ENCODE results near the gene ZIM2.

DNA sequence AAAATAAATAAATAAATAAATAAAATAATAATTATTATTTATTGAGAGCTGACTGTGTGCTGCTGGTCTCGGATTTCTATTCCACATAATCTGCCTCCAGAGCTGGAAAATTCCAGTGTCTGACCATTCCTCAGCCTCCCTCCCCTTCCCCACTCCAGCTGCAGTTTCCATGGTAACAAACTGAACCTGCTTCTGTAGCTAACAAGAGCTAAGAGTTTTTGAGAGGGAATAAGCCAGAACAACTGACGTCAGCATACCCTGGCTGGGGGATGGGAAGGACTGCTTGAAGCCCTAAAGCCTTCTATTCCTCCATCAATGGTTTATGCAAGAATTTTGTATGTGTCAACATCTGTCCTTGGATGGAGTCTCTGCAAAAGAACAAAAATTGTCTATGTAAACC is 26.0 kb upstream of the ZIM2 start:
- TF ChIP-seq, protein P1, sequence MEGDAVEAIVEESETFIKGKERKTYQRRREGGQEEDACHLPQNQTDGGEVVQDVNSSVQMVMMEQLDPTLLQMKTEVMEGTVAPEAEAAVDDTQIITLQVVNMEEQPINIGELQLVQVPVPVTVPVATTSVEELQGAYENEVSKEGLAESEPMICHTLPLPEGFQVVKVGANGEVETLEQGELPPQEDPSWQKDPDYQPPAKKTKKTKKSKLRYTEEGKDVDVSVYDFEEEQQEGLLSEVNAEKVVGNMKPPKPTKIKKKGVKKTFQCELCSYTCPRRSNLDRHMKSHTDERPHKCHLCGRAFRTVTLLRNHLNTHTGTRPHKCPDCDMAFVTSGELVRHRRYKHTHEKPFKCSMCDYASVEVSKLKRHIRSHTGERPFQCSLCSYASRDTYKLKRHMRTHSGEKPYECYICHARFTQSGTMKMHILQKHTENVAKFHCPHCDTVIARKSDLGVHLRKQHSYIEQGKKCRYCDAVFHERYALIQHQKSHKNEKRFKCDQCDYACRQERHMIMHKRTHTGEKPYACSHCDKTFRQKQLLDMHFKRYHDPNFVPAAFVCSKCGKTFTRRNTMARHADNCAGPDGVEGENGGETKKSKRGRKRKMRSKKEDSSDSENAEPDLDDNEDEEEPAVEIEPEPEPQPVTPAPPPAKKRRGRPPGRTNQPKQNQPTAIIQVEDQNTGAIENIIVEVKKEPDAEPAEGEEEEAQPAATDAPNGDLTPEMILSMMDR (IDR thresholded peaks at IDR 0.05; ENCODE audit: low read depth, low read length): no peak
- TF ChIP-seq EZH2phosphoT487 (IDR thresholded peaks at IDR 0.05; ENCODE audit: low read depth): no peak
